OCI-LY7 (cell line): Measurements from ENCODE around the gene XPR1. TPM values are rescaled to one million over a fixed set of nuclear protein-coding genes. Genes with fewer than 3 reads are reported as not detected.
"Not testable (repeated sequence)": the region's sequence is repeated elsewhere in the genome, so short reads cannot be mapped to it uniquely, and the experiment has no call there.

Source experiments
- BruUV-seq: library from RNA; stranded (reverse); fragments of 400-500 nt; replicated peaks from 2 replicates; lab custom pipeline; 2021; lab: Mats Ljungman, UMichigan
- CTCF ChIA-PET: fragments of 300-600 bp; sonication (Branson Sonifier 250); formaldehyde crosslinking; loops from one replicate; lab custom pipeline; 2022; ENCODE audit warnings: antibody characterized with exemption; ENCODE audit not compliant: unreplicated experiment; lab: Charles Lee
- POLR2A ChIA-PET: fragments of 300-600 bp; sonication (Branson Sonifier 250); formaldehyde crosslinking; loops from one replicate; lab custom pipeline; 2022; ENCODE audit warnings: antibody characterized with exemption; lab: Charles Lee
- DNase-seq: peaks from one replicate; pipeline ENCODE4 v3.0.0-alpha.2; 2015; ENCODE audit warnings: low spot score
- H2AFZ ChIP-seq: fragments of 200-600 bp; sonication (generic), shearing (Covaris generic); 2 replicates; pipeline ENCODE4 v1.6.1; 2014; ENCODE audit warnings: mild to moderate bottlenecking, antibody characterized with exemption, low read length, moderate library complexity
- H3K27ac ChIP-seq: fragments of 200-600 bp; sonication (generic); 2 replicates; pipeline ENCODE4 v1.5.1; 2014; ENCODE audit warnings: mixed run types, low read depth, mild to moderate bottlenecking, moderate library complexity, low read length, inconsistent platforms; ENCODE audit not compliant: poor library complexity, severe bottlenecking
- H3K36me3 ChIP-seq: fragments of 200-600 bp; sonication (generic); 2 replicates; pipeline ENCODE4 v1.6.1; 2014; ENCODE audit warnings: mild to moderate bottlenecking, antibody characterized with exemption, low read length, moderate library complexity, mixed read lengths; ENCODE audit not compliant: insufficient read depth
- H3K4me1 ChIP-seq: fragments of 200-600 bp; sonication (generic); 2 replicates; pipeline ENCODE4 v1.5.1; 2014; ENCODE audit warnings: mild to moderate bottlenecking, low read length; ENCODE audit not compliant: insufficient read depth, poor library complexity, severe bottlenecking
- H3K4me2 ChIP-seq: fragments of 200-600 bp; sonication (generic); 2 replicates; pipeline ENCODE4 v1.6.1; 2014; ENCODE audit warnings: mild to moderate bottlenecking, low read length
- H3K4me3 ChIP-seq: fragments of 200-600 bp; sonication (generic); 2 replicates; pipeline ENCODE4 v1.5.1; 2014; ENCODE audit warnings: mild to moderate bottlenecking, low read depth, low read length; ENCODE audit not compliant: poor library complexity, severe bottlenecking
- H3K79me2 ChIP-seq: fragments of 200-600 bp; sonication (generic); 2 replicates; pipeline ENCODE4 v1.6.1; 2016; ENCODE audit warnings: low read depth, mild to moderate bottlenecking, low read length, moderate library complexity, mixed read lengths; ENCODE audit not compliant: insufficient read depth
- H3K9me2 ChIP-seq: fragments of 200-600 bp; sonication (generic); 2 replicates; pipeline ENCODE4 v1.6.1; 2016; ENCODE audit warnings: mild to moderate bottlenecking, low read length, mixed read lengths; ENCODE audit not compliant: insufficient read depth
- H3K9me3 ChIP-seq: fragments of 200-600 bp; sonication (generic); 2 replicates; pipeline ENCODE4 v1.6.1; 2014; ENCODE audit warnings: mild to moderate bottlenecking, mixed run types, low read length, mixed read lengths
- H4K20me1 ChIP-seq: fragments of 200-600 bp; sonication (generic); 2 replicates; pipeline ENCODE4 v1.6.1; 2014; ENCODE audit warnings: mild to moderate bottlenecking, antibody characterized with exemption, low read length, moderate library complexity, mixed read lengths; ENCODE audit not compliant: insufficient read depth
- EZH2phosphoT487 ChIP-seq: fragments of 200-600 bp; sonication (generic); IDR thresholded peaks from 2 replicates; pipeline ENCODE4 v1.6.1; 2018; ENCODE audit warnings: low read depth, borderline replicate concordance, mild to moderate bottlenecking, mixed run types, antibody characterized with exemption, low read length, moderate library complexity, mixed read lengths
- intact Hi-C: fragments of 100-400 bp; cut with micrococcal nuclease; formaldehyde crosslinking; loops from one replicate; pipeline ENCODE4 v1.10.0; 2022; ENCODE audit not compliant: unreplicated experiment
- total RNA-seq, 2 experiments: library from RNA; depleted of rRNA in 1 of 2; stranded (reverse); fragments of >200 nt in 1 of 2; shearing (Covaris generic) in 1 of 2; gene quantifications; 2 replicates each; pipeline ENCODE4 v1.2.3, GENCODE V29; 2014 to 2022
- TF ChIP-seq, protein P1 (sequence below): fragments of 200-600 bp; sonication (generic); conservative IDR thresholded peaks from 2 replicates; pipeline ENCODE4 v1.5.1; 2014; ENCODE audit warnings: mild to moderate bottlenecking, antibody characterized with exemption, low read length, moderate library complexity, mixed read lengths

Gene XPR1
- total RNA-seq, 2 experiments from 2014 or later = 8.6 to 17.2 TPM

DNA sequence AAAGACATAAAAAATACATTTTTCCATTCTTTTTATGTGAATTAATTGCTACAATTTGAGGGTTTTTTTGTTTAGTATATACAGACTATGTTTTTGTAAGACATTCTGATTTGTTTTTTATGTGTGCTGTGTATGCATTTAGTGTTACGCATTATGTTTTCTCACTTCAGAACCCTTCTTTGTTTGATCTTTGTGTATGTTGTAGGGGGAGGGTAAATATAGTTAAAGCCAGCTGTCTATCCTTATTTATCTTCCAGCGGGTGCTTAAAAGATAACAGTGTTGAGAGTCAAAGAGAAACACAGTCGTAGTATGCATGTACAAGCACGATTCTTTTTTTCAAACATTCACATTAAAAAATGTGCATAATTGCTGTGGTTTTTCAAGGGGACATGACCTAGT, 183.4 kb downstream of the XPR1 start:
- Histone ChIP-seq H3K27ac (no peak overlapping the region), H3K4me3 (no peak overlapping the region), H2AFZ (no peak overlapping the region), H3K36me3 (no peaks in the 10 kb centered on the region), H3K4me1 (no peaks in the 10 kb centered on the region), H3K4me2 (no peak overlapping the region), H3K9me2 (no peaks in the 10 kb centered on the region), H3K79me2 (no peaks in the 10 kb centered on the region), H4K20me1 (no peaks in the 10 kb centered on the region), H3K9me3 (no peaks in the 10 kb centered on the region)
- BruUV-seq = no TSS peak
- intact Hi-C loops = no loop called here
- POLR2A ChIA-PET = interaction anchor here (0.6 kb wide), 1 partner anchor 29 kb away, joined by 3 read pairs; no protein-coding TSS in a partner anchor
- CTCF ChIA-PET = no interaction called here
- TF ChIP-seq EZH2phosphoT487 = no peak
- TF ChIP-seq, protein P1, sequence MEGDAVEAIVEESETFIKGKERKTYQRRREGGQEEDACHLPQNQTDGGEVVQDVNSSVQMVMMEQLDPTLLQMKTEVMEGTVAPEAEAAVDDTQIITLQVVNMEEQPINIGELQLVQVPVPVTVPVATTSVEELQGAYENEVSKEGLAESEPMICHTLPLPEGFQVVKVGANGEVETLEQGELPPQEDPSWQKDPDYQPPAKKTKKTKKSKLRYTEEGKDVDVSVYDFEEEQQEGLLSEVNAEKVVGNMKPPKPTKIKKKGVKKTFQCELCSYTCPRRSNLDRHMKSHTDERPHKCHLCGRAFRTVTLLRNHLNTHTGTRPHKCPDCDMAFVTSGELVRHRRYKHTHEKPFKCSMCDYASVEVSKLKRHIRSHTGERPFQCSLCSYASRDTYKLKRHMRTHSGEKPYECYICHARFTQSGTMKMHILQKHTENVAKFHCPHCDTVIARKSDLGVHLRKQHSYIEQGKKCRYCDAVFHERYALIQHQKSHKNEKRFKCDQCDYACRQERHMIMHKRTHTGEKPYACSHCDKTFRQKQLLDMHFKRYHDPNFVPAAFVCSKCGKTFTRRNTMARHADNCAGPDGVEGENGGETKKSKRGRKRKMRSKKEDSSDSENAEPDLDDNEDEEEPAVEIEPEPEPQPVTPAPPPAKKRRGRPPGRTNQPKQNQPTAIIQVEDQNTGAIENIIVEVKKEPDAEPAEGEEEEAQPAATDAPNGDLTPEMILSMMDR = no peak
- no peak for DNase-seq

DNA sequence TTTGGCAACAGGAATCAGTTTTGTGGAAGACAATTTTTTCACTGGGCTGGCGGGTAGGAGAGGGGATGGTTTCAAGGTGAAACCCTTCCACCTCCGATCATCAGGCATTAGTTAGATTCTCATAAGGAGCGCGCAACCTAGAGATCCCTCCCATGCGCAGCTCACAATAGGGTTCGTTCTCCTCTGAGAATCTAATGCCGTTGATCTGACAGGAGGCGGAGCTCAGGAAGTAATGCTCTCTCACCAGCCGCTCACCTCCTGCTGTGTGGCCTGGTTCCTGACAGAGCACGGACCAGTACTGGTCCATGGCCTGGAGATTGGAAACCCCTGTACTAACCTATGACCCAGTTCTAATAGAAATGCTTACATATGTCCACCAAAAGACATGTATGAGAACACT, 184.3 kb downstream of the XPR1 start:
- ChIA-PET CTCF (no interaction called here), POLR2A (no interaction called here)
- Histone ChIP-seq H2AFZ (no peak overlapping the region), H3K4me1 (no peaks in the 10 kb centered on the region), H4K20me1 (no peaks in the 10 kb centered on the region), H3K36me3 (no peaks in the 10 kb centered on the region), H3K9me2 (no peaks in the 10 kb centered on the region), H3K9me3 (peaks cover 1% of the 10 kb centered on the region), H3K79me2 (no peaks in the 10 kb centered on the region), H3K4me2 (no peak overlapping the region), H3K4me3 (no peak overlapping the region), H3K27ac (no peak overlapping the region)
- no TSS peak for BruUV-seq
- DNase-seq = no peak
- TF ChIP-seq, protein P1 = no peak
- TF ChIP-seq EZH2phosphoT487 = no peak
- intact Hi-C loops = no loop called here

DNA sequence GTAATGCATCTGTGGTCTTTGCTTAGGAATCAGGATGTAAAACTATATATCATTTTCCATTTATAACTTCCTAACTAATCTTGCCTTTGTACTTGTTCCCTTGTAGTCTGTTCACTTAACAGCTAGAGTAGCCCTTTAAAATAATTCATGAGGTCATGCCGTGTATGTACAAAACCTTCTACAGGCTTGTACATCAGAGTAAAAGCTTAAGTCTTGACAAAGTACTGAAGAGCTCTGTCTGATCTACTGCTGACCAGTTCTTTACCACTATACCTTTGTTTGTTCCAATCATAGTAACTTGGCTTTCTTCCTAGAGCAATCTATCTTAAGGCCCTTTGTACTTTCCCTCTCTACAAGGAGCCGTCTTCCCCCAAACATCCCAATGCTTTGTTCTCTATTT, 190.1 kb downstream of the XPR1 start:
- Histone ChIP-seq H3K79me2 (no peaks in the 10 kb centered on the region), H4K20me1 (no peaks in the 10 kb centered on the region), H3K4me3 (no peak overlapping the region), H3K4me2 (no peak overlapping the region), H3K9me3 (peaks cover 7% of the 10 kb centered on the region), H3K9me2 (no peaks in the 10 kb centered on the region), H3K4me1 (no peaks in the 10 kb centered on the region), H2AFZ (no peak overlapping the region), H3K27ac (no peak overlapping the region), H3K36me3 (no peaks in the 10 kb centered on the region)
- DNase-seq = no peak
- POLR2A ChIA-PET = no interaction called here
- CTCF ChIA-PET = no interaction called here
- intact Hi-C loops = no loop called here
- TF ChIP-seq, protein P1 = no peak
- TF ChIP-seq EZH2phosphoT487 = no peak
- no TSS peak for BruUV-seq

DNA sequence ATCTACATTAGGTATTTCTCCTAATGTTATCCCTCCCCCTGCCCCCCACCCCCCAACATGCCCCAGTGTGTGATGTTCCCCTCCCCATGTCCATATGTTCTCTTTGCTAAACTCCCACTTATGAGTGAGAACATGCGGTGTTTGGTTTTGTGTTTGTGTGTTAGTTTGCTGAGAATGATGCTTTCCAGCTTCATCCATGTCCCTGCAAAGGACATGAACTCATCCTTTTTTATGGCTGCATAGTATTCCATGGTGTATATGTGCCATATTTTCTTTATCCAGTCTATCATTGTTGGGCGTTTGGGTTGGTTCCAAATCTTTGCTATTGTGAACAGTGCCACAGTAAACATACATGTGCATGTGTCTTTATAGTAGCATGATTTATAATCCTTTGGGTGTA, 199.7 kb downstream of the XPR1 start:
- H3K9me3 ChIP-seq, H2AFZ ChIP-seq, H3K4me2 ChIP-seq, H3K9me2 ChIP-seq, H3K79me2 ChIP-seq, H3K4me3 ChIP-seq, H3K27ac ChIP-seq, intact Hi-C loops, H3K36me3 ChIP-seq, BruUV-seq, H4K20me1 ChIP-seq, CTCF ChIA-PET, H3K4me1 ChIP-seq, DNase-seq, POLR2A ChIA-PET: not testable (repeated sequence)
